HG02885 (cell line): ENCODE data around the gene FHL5.
"Not testable (repeated sequence)": the region's sequence is repeated elsewhere in the genome, so short reads cannot be mapped to it uniquely, and the experiment has no call there.

Source experiments
- ATAC-seq: cut with Tn5 transposase; IDR thresholded peaks from one replicate; pipeline ENCODE4 v1.9.1; 2021; ENCODE audit warnings: mild to moderate bottlenecking; ENCODE audit not compliant: unreplicated experiment, poor library complexity

The FHL5 gene

DNA sequence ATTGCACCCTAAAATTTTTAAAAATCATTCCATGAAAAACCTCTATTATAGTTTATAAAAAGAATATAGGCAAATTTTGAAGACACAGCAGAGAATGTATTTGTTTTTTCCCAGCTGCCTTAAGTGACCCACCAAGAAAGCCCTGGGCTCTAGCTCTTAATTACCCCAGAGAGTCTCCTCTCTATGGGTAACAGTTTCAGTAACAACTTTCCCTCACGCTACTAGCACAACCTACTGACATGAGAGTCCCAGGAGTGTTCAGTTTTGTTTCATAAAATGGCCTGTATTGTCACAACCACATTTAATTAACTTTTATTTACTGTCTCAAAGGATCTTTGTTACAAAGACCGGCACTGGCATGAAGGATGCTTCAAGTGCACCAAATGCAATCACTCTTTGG, 41.5 kb downstream of the FHL5 start:
- ATAC-seq = peak; percentile 59

DNA sequence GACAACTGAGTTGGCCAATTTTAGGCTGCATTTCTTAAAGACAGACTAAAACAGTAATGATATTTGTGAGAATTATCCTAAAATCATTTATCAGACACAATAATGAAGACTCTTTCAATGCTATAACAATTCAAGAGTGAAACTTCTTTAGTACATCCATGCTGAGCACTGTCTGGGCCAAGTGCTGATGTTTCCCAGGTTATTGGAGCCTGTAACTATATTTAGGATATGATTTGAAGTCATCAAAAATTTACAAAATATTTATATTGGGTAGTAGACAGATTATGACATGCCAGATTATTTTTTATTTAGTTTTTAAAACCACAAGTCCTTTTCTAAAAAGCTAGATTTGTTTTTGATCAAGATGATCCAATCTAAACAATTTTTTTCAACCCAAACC, 45.1 kb downstream of the FHL5 start:
- no peak for ATAC-seq

DNA sequence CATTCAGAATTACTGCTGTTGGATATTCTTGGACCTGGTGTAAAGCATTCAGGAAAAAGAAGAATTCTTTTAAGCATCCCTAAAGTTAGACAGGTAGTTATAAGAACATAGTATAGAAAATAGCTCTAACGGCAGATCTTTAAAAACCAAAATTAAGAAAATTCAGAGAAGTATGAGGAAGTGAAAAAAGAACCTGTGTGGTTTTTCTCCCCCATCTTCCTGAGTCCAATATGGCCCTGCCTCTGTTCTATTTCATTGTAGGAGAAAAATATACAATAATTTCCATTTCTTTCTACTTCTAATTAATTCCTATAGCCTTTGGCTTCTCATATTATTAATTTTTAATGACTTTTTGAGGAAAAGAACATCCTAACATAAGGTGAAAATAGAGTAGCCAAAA, 47.1 kb downstream of the FHL5 start:
- ATAC-seq = peak; percentile 58

DNA sequence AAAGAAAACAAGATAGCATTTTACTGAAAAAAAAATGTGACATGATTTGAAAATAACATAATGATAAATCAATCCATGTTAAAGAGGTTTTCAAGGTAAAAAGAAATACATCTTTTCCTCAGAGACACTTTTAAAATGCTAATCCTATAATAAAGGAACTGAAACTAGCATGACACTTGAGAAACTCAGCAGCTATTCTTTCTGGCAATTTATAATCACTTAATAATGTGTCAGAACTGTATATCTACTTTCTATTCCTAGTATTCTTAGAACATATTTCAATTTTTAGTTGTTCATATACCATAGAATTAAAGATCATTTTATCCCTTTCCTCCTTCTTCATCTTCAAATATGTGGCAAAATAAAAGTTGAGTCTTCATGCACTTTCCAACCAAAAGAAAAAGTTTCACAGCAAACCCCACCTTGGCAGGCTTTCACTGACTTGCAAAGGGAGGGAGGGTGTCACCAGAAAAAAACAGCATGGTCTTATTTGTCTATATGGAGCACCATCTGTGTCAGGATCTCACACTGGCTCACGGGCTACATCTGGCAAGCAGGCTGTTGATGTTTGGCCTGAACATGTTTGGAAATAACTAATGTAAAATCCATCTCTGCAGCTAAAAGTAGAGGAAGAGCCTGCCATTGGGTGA, 48.5 kb downstream of the FHL5 start:
- ATAC-seq = peak; percentile 79

DNA sequence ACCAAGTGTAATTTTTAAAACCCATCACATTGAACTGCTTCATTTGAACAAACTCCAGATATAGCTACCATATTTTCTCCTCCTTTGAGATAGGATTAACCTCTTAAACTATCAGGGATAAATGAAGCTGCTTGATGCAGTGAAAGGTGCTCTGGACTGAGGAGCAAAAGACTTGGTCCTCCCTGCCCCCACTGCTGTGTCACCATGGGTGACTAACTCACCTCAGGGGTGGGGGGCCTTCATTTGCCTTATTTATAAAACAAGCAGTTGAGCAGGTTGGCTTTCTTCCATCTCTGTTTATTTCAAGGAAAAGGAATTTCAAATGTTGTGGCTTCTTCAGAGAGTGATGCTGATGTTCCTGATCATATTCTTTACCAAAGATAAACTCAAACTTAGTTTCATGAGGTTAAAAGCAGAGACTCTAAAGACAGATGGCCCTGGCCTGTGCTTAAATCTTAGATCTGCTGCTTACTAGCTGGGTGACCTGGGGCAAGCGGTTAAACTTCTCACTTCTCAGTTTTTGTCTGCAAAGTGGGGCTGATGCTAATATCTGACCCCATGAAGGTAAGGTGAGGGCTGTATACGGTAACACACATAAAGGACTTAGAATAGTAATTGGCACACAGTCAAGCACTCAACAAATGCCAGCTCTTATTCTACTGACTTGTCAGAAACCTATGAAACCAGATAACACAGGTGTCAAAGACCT, 50.5 kb downstream of the FHL5 start:
- no peak for ATAC-seq

DNA sequence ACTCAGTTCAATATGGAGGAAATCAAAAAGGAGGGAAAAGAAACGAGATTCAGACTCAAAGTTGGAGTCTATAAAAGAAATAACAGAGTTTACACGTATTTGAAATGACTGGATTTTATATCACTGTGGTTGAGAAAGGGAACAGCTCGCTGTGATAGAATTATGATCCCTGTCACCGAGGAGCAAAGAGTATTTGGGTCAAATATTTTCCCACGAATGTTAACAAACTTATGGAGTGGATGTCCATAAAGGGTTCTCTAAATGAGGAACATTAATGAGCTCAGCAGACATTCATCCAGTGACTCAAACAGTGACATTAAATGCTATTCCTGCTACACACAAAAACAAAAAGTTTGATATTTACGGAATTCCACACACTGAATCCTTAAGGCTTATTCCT, 57.9 kb downstream of the FHL5 start:
- ATAC-seq = no peak

DNA sequence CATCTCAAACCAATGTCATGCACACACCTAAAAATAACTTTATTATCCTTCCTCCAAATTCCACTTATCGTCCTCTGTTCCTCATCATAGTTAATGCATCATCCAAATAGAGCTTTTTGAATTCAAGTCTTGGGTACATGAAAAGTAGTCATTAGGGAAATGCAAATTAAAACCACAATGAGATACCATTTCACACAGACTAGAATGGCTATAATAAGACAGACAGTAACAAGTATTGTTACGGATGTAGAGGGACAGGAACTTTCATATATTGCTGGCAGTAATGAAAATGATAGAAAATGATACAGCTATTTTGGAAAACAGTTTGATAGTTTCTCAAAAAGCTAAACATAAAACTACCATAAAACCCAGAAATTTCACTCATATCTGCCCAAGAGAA, 59.1 kb downstream of the FHL5 start:
- no peak for ATAC-seq

DNA sequence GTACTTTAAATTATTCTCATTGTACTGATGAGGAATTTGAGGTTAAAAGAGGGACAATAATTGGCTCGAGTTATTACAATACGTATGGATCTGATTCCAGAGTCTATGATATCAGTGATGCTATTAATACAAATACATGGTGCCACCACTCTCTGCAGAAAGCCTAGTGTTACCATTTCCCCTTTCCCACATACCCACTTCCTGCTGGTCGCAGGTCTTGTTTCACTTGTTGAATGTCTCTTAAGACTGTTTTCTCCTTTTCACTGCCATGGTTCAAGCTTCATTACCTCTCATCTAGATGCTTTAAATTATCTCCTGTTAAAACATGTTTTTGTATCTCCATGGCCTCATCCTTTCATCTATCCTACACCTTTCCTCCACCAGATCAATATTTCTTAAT, 62.0 kb downstream of the FHL5 start:
- no peak for ATAC-seq

DNA sequence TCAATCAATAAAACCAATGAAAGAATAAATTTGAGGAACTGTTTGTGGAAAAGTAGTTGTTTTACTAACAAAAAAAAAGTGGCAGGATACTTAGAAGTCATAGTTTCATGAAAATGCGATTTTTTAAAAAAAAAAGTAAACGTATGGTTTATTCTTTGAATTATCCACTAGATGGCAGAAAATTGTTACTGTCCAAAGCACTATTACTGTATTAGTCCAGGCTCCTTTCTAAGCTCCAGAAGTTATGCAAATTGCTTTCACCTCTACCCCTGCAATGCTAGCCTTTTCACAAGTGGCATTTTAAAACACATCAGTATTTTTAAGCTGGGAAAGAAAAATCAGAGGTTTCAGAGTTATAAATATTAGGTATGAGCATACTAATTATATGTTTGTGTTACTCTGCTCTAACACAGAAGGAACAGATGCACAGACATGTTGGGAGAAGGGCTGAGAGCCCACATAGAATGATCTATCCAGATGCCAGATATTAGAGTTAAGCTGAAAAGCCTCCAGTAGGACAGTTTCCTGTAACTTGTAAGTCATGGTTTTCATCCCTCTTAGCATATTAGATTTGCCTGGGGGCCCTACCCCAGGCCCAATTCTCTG, 63.9 kb downstream of the FHL5 start:
- ATAC-seq = peak; percentile 92

DNA sequence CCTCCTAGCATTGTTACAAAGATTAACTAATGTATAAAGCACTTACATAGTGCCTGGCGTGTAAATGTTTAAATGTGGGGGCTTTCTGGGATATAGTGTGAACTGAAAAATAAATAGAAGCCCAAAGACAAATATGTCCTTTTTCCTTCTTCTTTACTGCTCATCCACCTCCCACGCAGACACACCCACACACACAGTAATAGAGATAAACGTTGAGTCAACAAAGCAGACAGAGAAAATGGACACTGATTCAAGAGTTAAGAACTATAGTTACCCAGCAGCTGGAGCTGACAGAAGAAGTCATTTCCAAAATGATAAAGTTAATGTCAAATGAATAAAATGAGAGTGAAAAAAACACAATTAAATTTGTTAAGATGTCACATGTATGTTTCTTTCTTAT, 68.3 kb downstream of the FHL5 start:
- no peak for ATAC-seq

DNA sequence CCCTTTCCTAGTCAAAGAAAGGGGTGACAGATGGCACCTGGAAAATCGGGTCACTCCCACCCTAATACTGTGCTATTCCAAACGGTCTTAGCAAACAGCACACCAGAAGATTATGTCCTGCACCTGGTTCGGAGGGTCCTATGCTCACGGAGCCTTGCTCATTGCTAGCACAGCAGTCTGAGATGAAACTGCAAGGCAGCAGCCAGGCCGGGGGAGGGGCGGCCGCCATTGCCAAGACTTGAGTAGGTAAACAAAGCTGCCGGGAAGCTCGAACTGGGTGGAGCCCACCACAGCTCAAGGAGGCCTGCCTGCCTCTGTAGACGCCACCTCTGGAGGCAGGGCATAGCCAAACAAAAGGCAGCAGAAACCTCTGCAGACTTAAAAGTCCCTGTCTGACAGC, 75.1 kb downstream of the FHL5 start:
- ATAC-seq = not testable (repeated sequence)

DNA sequence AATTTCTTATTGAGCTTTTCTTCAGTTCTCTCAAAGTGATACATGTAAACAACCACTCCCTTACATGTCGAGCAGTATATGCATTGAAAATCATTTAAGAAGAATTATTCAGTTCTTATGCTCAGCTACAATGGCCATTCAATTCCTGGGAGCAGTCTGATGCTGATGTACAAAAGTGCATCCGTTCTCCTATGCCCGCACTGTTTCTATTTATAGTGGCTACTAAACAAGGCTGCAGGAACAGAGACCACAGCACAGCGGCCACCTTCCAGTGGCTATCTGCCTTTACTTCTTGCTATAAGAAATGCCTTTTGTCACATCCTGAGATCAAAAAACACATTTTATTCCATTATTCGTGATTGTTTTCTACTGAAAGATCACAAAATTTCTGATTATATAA, 82.2 kb downstream of the FHL5 start:
- no peak for ATAC-seq

DNA sequence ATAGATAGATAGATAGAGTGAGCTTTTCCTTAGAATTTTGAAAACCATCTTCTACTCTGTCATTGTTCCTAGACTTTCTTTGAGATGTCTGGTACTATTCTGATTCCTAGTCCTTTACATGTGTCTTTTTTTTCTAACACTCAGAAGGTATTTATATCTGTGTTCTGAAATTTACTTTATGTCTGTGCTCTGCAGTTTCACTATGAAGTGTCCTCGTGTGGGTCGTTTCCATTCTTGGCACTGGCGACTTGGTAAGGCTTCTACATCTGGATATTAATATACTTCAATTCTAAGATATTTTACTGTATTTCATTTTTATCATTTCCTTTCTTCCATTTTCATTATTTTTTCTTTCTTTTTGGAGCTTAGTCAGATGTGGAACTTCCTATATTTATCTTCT, 87.0 kb downstream of the FHL5 start:
- ATAC-seq = peak; percentile 86

DNA sequence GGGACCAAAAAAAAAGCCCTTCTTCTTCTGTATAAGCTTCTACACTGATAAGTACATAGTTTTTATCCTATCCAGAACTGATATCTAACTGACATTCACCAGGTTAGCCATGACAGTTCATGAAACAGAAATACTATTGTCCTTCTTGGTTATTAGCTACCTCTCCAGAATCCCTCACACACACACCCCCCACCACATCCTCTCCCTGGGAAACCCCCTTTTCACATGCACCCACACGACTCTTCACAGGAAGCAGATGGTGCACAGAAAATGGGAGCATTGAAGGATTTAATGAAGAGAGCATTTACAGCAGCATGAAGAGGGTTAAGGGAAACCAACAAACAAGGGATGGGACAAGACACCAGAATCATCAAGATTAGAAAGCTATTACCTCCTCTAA, 88.9 kb downstream of the FHL5 start:
- peak; percentile 41 for ATAC-seq

DNA sequence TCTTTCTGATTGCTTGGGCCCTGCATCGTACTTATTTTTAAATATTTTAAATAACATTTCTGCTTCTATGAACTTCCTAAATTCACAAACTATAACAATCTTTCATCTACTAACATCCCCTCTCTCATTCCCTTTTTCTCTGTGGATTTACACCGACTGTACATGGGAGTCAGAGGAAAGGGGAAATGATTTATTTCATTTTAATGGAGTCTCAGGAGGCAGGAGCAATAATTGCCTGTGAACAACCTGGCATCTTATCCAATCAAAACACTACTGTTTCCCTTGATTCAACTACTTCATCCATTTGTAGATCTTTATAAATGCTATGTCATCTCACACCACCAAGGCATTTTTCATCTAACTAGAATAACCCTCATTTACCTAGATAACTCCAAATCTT, 89.6 kb downstream of the FHL5 start:
- ATAC-seq = no peak

DNA sequence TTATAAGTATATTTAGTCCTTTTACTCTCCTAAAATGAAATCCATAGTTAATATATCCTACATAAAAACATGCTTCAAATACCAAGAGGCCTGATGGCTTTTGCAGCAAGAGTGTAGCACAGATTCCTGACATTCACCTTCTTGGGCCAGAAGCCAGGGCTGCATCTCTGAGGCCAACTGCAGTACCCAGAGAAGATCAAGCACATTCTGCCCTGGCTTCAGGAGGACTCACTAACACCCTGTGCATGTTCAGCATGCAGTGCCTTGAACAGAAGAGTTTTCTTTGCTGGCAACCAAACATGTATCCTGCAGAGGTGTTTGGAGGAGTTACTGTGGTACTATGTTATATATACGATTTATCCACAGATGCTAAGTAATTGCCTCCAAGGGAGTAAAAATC, 90.3 kb downstream of the FHL5 start:
- ATAC-seq = no peak

DNA sequence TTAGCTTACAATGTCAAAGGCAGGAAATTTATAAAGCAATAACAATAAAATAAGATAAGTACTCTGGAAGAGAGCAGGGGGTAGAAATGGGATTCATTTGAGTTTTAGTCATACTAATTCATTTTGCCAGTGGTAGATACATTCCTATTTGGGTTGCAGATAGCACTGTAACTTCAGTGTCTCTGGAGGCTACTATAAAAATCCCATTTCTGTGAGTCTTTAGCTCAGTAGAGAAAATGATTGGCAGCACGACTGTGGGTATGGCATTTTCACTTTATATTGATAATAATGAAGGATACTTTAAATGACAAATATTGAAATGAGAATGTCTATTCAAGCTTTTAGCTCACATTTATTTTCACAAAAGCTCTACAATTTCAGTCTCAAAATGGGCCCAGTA, 93.6 kb downstream of the FHL5 start:
- ATAC-seq = no peak

DNA sequence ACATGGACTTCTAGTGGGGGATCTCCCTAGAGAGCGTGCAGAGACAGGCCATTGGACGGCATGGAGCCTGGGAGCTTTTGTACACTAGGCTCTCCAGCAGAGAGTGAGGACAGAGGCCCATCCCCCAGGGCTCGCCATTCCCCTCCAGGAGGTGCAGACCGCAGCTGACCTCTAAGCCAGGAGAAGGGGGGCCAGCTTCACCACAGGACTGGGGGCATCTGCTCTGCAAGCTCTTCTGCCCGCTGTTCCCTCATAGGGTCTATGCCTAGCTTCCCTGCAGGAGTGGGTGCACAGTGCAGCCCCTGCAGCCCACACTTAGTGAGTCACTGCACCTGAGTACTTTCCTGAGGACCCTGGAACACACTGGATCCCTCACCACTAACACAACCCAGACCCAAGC, 94.4 kb downstream of the FHL5 start:
- ATAC-seq = no peak

DNA sequence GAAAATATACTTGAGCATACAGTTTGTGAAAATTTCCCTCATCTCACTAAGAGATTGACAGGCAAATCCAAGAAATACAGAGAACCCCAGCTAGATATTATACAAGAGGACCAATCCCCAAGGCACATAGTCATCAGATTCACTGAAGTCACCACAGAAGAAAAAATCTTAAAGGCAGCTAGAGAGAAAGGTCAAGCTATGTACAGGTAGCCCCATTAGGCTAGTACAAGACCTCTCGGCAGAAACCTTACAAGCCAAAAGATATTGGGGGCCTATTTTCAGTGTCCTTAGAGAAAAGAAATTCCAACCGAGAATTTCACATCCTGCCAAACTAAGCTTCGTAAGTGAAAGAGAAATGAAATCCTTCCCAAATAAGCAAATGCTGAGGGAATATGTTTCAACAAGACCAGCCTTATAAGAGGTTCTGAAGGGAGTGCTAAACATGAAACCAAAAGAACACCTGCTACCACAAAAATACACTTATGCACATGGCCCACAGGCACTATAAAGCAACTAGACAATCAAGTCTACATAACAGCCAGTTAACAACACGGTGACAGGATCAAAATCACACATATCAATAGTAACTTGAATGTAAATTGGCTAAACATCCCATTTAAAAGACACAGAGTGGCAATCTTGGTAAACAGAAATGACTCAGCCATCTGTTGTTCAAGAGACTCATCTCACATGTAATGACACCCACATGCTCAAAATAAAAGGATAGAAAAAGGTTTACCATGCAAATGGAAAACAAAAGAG, 96.3 kb downstream of the FHL5 start:
- ATAC-seq = peak; percentile 70
